Astrocyte (in vitro differentiated cells and primary cell): ENCODE measurements around the gene HPSE2.
"Not testable (repeated sequence)": the region's sequence is repeated elsewhere in the genome, so short reads cannot be mapped to it uniquely, and the experiment has no call there.

Source experiments
- CTCF ChIP-seq: IDR thresholded peaks from 2 replicates; pipeline ENCODE4 v1.5.1; 2011; ENCODE audit warnings: low read depth, mild to moderate bottlenecking, inconsistent platforms, low read length, moderate library complexity; ENCODE audit not compliant: insufficient read depth
- EZH2 ChIP-seq: IDR thresholded peaks from 2 replicates; pipeline ENCODE4 v1.6.1; 2012; ENCODE audit warnings: mild to moderate bottlenecking, low read length, inconsistent platforms; ENCODE audit not compliant: insufficient read depth

- not testable (repeated sequence) for TF ChIP-seq CTCF, EZH2
Observed at GRCh38 chr10:98502535-98502934, 733.1 kb downstream of the HPSE2 start.
